Epithelial cell of proximal tubule (primary cell): Measurements from ENCODE around the gene PDLIM5. TPM values are rescaled to one million over a fixed set of nuclear protein-coding genes. Genes with fewer than 3 reads are reported as not detected.

ENCODE experiments used
- DNase-seq: peaks from one replicate; pipeline ENCODE4 v3.0.0-alpha.2; 2011; ENCODE audit warnings: low read depth
- H3K4me3 ChIP-seq: 2 replicates; pipeline ENCODE4 v1.5.1; 2011; ENCODE audit warnings: low read depth, mild to moderate bottlenecking, low read length
- total RNA-seq: library from RNA; depleted of rRNA; stranded (reverse); fragments of >200 nt; gene quantifications from 2 replicates; pipeline ENCODE4 v1.2.3, GENCODE V29; 2015
- TF ChIP-seq, protein P1 (sequence below): conservative IDR thresholded peaks from 2 replicates; pipeline ENCODE4 v1.5.1; 2012; ENCODE audit warnings: low read depth, mild to moderate bottlenecking, low read length

The PDLIM5 gene
- total RNA-seq, 1 donor from 2014 or later, result 48.8 TPM

DNA sequence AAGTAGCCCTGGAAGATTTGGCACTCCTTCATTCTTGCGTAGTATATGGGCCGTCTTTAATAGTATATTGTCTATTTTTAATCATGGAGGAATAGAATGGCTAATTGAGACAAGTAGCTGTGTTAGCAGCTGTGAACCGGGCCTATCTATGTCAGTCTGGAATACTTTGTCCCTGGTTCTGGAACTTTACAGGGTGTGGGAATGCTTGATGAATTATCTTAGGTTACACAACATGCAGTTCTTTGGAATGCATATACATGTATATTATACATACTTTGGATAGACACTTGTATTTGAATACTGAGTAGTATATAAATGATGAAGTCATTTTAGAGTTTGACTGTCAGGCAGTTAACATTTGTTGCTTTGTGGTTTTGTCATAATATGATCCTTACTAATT lies 37.4 kb downstream of the PDLIM5 start:
- H3K4me3 ChIP-seq, result no peak overlapping the region
- TF ChIP-seq, protein P1, sequence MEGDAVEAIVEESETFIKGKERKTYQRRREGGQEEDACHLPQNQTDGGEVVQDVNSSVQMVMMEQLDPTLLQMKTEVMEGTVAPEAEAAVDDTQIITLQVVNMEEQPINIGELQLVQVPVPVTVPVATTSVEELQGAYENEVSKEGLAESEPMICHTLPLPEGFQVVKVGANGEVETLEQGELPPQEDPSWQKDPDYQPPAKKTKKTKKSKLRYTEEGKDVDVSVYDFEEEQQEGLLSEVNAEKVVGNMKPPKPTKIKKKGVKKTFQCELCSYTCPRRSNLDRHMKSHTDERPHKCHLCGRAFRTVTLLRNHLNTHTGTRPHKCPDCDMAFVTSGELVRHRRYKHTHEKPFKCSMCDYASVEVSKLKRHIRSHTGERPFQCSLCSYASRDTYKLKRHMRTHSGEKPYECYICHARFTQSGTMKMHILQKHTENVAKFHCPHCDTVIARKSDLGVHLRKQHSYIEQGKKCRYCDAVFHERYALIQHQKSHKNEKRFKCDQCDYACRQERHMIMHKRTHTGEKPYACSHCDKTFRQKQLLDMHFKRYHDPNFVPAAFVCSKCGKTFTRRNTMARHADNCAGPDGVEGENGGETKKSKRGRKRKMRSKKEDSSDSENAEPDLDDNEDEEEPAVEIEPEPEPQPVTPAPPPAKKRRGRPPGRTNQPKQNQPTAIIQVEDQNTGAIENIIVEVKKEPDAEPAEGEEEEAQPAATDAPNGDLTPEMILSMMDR, result no peak
- DNase-seq, result no peak

DNA sequence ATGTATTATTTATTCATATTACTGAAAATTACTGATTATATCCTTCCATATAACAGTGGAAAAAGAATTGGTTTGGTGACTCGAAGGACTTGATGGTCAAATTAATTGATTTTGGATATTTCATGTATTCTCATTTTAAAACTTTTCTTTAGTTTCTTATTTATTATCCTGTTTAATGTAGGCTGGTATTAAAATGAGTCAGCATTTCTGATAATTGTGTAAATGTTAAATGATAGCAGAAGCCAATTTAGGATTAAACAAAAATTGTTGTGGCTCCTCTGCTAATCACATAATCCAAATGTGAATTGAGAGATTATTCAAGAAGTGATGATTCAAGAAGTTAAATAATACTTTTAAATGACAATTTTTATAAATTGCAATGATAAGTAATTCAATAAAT lies 38.7 kb downstream of the PDLIM5 start:
- TF ChIP-seq, protein P1, result no peak
- no peak for DNase-seq
- no peak overlapping the region for H3K4me3 ChIP-seq

DNA sequence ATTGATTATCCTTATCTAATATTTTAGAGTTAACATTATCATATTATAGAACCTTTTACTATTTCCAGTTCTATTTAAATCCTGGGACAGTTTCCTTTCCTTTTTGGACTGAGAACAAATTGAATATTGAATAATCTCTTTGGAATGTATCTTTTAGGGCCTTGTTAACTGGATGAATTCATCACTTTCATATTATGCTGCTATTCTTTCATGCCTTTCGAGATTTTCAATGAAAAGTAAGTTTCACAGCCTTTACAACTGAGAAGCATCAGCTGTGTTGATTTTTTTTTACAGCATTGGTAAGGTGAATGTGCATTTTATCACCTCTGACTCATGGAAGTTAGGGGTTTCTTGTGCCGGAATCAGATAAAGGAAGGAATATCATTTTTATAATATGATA lies 39.6 kb downstream of the PDLIM5 start:
- DNase-seq, result no peak
- TF ChIP-seq, protein P1, result no peak
- H3K4me3 ChIP-seq, result no peak overlapping the region

DNA sequence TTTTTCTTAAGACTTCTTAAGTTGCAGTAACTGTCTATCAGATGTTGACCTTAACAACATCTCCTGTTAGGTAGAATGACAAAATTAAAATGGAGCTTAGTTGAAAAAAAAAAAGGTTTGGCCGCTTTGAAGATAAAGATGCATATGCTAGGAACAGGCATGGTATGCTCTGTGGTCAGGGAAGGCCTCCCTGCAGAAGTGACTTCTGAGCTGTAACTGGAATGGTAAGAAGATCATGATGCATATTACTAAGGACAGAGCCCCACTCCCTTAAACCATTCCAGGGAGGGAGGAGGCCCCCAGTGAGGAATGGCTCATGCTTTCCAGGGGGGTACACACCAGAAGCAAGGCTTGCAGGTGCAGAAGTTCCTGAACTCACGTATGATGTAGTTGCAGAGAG lies 43.7 kb downstream of the PDLIM5 start:
- TF ChIP-seq, protein P1, result no peak

DNA sequence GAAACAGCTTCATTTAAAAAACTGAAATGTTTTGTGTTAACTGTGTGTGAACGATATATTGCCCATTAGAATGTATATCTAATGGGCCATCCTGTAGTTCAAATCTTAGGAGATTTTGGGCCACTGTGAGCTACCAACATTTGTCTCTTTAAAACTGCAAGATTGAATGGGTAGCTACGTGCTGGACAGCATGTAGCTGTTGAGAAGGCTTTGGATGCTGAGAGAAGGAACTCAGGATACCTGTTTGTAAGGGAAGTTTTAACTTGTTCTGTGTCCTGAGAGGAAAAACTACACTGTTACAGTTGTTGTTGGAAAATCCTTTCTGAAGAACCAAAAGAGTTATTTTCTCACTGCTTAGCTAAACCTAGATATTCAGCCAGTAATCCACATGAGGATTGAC lies 45.9 kb downstream of the PDLIM5 start:
- TF ChIP-seq, protein P1, result no peak
- H3K4me3 ChIP-seq, result no peak overlapping the region
- no peak for DNase-seq

More for the DNA sequence above, 43.7 kb downstream of the PDLIM5 start:
- no peak for DNase-seq
- H3K4me3 ChIP-seq, result no peak overlapping the region

DNA sequence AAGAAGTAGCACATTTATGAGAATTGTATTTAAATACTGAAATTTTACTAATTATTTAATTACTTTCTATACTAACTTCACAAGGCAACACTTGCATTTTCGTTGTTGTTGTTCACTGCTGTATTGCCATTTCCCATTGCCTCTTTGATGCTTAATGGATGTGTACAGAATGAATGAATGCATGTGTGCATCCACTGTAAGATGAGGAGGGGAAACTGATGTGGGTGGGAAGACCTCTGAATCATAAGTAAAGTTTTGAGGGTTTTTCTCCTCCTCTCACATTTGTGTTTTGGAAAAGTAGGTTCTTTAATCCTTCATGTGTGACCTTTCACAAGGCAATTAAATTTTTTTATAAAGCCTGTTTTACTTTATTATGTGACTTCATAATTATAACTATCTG lies 46.8 kb downstream of the PDLIM5 start:
- TF ChIP-seq, protein P1, result no peak
- H3K4me3 ChIP-seq, result no peak overlapping the region
- no peak for DNase-seq

DNA sequence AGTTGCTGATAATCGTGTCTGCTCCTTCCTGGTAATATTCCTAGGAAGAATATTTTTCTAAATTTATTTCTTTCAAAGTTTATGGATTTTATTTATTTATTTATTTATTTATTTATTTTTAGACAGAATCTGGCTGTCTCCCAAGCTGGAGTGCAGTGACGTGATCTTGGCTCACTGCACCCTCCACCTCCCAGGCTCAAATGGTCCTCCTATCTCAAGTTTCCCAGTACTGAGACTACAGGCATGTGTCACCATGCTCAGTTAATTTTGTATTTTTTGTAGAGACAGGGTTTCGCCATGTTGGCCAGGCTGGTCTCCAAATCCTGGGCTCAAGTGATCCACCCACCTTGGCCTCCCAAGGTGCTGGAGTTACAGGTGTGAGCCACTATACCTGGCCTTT lies 48.9 kb downstream of the PDLIM5 start:
- TF ChIP-seq, protein P1, result no peak
- H3K4me3 ChIP-seq, result no peak overlapping the region
- DNase-seq, result no peak
